MM.1S (cell line): Measurements from ENCODE around the gene HIF1AN.

Source experiments
- DNase-seq: peaks from one replicate; pipeline ENCODE4 v3.0.0-alpha.2; 2015
- H2AFZ ChIP-seq: fragments of 300-600 bp; sonication (generic); 2 replicates; pipeline ENCODE4 v1.6.0; 2016; ENCODE audit warnings: antibody characterized with exemption, low read length
- H3F3A ChIP-seq: fragments of 300-600 bp; sonication (generic); 2 replicates; pipeline ENCODE4 v1.6.1; 2016; ENCODE audit warnings: mild to moderate bottlenecking, antibody characterized with exemption, low read length, moderate library complexity, mixed read lengths; ENCODE audit not compliant: insufficient read depth
- H3K27ac ChIP-seq: fragments of 300-600 bp; sonication (generic); 2 replicates; pipeline ENCODE4 v1.5.1; 2016; ENCODE audit warnings: mild to moderate bottlenecking, low read length
- H3K27me3 ChIP-seq: fragments of 300-600 bp; sonication (generic); replicated peaks from 2 replicates; pipeline ENCODE4 v1.6.0; 2016; ENCODE audit warnings: low read length; ENCODE audit not compliant: insufficient read depth
- H3K36me3 ChIP-seq: fragments of 300-600 bp; sonication (generic); replicated peaks from 2 replicates; pipeline ENCODE4 v1.6.1; 2016; ENCODE audit warnings: mild to moderate bottlenecking, low read length, mixed read lengths; ENCODE audit not compliant: insufficient read depth
- H3K4me1 ChIP-seq: fragments of 300-600 bp; sonication (generic); 2 replicates; pipeline ENCODE4 v1.6.1; 2016; ENCODE audit warnings: low read length, mixed read lengths
- H3K4me2 ChIP-seq: fragments of 300-600 bp; sonication (generic); 2 replicates; pipeline ENCODE4 v1.6.0; 2016; ENCODE audit warnings: low read depth, low read length
- H3K4me3 ChIP-seq: fragments of 300-600 bp; sonication (generic); 2 replicates; pipeline ENCODE4 v1.5.1; 2016; ENCODE audit warnings: low read length, mixed read lengths
- H3K79me2 ChIP-seq: fragments of 300-600 bp; sonication (generic); 2 replicates; pipeline ENCODE4 v1.6.1; 2016; ENCODE audit warnings: mixed run types, low read length, mixed read lengths
- H3K9ac ChIP-seq: fragments of 300-600 bp; sonication (generic); 2 replicates; pipeline ENCODE4 v1.6.1; 2016; ENCODE audit warnings: low read length, mixed read lengths
- H3K9me2 ChIP-seq: fragments of 300-600 bp; sonication (generic); replicated peaks from 2 replicates; pipeline ENCODE4 v1.6.1; 2016; ENCODE audit warnings: mild to moderate bottlenecking, low read length, mixed read lengths; ENCODE audit not compliant: insufficient read depth
- H3K9me3 ChIP-seq: fragments of 300-600 bp; sonication (generic); replicated peaks from 2 replicates; pipeline ENCODE4 v1.6.1; 2016; ENCODE audit warnings: mild to moderate bottlenecking, low read length, mixed read lengths; ENCODE audit not compliant: insufficient read depth
- H4K20me1 ChIP-seq: fragments of 300-600 bp; sonication (generic); 2 replicates; pipeline ENCODE4 v1.6.1; 2016; ENCODE audit warnings: mild to moderate bottlenecking, low read length, moderate library complexity, mixed read lengths; ENCODE audit not compliant: insufficient read depth
- EZH2 ChIP-seq: fragments of 300-600 bp; sonication (generic); optimal IDR thresholded peaks from 2 replicates; pipeline ENCODE3; 2017; ENCODE audit warnings: low read depth, mild to moderate bottlenecking, antibody characterized with exemption, low read length, mixed read lengths
- EZH2phosphoT487 ChIP-seq: fragments of 300-600 bp; sonication (generic); IDR thresholded peaks from 2 replicates; pipeline ENCODE4 v1.6.1; 2018; ENCODE audit warnings: antibody characterized with exemption, low read length
- TF ChIP-seq, protein P1 (sequence below): fragments of 300-600 bp; sonication (generic); IDR thresholded peaks from 2 replicates; pipeline ENCODE4 v1.5.1; 2016; ENCODE audit warnings: antibody characterized with exemption, low read length, mixed read lengths

The HIF1AN gene

DNA sequence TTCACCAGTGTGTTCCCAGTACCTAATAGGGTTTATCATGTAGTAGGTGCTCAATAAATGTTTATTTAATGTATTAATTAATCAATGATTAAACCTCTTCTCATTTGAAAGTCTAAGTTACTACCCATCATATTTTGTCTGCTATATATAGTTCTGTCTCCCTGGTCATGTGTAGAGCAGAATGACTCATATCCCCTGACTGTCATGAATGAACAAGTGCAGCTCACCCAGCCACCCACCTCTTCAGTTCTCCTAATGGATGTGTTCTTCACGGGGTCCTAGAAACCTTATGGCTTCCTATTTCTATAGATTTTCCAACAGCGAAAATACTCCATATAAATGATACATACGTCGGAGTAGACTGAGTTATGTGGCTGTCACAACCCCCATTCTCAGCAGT lies 64.5 kb downstream of the HIF1AN start:
- Histone ChIP-seq H3F3A (no peaks in the 10 kb centered on the region), H4K20me1 (no peaks in the 10 kb centered on the region), H3K9me2 (no peaks in the 10 kb centered on the region), H3K27ac (no peak overlapping the region), H3K36me3 (no peaks in the 10 kb centered on the region), H3K4me2 (no peak overlapping the region), H3K79me2 (no peaks in the 10 kb centered on the region), H3K4me1 (no peaks in the 10 kb centered on the region), H3K27me3 (no peaks in the 10 kb centered on the region; the same call in 1 of the 2 replicates), H3K9me3 (no peaks in the 10 kb centered on the region), H3K4me3 (no peak overlapping the region), H2AFZ (no peak overlapping the region), H3K9ac (no peak overlapping the region)
- no peak for DNase-seq
- TF ChIP-seq, protein P1, sequence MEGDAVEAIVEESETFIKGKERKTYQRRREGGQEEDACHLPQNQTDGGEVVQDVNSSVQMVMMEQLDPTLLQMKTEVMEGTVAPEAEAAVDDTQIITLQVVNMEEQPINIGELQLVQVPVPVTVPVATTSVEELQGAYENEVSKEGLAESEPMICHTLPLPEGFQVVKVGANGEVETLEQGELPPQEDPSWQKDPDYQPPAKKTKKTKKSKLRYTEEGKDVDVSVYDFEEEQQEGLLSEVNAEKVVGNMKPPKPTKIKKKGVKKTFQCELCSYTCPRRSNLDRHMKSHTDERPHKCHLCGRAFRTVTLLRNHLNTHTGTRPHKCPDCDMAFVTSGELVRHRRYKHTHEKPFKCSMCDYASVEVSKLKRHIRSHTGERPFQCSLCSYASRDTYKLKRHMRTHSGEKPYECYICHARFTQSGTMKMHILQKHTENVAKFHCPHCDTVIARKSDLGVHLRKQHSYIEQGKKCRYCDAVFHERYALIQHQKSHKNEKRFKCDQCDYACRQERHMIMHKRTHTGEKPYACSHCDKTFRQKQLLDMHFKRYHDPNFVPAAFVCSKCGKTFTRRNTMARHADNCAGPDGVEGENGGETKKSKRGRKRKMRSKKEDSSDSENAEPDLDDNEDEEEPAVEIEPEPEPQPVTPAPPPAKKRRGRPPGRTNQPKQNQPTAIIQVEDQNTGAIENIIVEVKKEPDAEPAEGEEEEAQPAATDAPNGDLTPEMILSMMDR: no peak
- TF ChIP-seq EZH2phosphoT487 (no peak), EZH2 (no peak)

DNA sequence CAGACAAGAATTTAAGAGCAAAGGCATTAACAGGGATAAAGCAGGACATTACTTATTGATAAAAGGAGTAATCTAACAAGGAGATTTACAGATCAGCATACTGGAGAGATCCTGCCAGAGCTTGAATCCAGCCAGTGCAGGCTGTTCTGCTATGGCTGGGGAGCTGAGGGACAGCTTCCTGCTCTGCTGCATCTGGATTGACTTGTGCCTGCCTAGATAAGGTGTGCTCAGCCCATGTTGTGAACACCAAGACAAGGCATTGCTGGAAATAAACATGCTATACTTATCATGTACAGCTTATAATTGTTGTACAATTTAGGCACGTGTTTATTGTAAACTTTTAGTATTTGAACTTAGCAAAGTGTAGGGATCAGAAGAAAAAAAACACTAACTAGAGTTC lies 71.7 kb downstream of the HIF1AN start:
- Histone ChIP-seq H3K4me1 (no peaks in the 10 kb centered on the region), H3K36me3 (no peaks in the 10 kb centered on the region), H3K9ac (no peak overlapping the region), H3K27ac (no peak overlapping the region), H3K4me3 (no peak overlapping the region), H3K27me3 (peaks cover 57% of the 10 kb centered on the region), H2AFZ (no peak overlapping the region), H3F3A (no peaks in the 10 kb centered on the region), H3K4me2 (no peak overlapping the region), H3K9me2 (no peaks in the 10 kb centered on the region), H4K20me1 (no peaks in the 10 kb centered on the region), H3K79me2 (no peaks in the 10 kb centered on the region), H3K9me3 (no peaks in the 10 kb centered on the region)
- TF ChIP-seq, protein P1: no peak
- no peak for DNase-seq
